ENCODE data around the gene ATP6V0A4.

The ATP6V0A4 gene

GRCh38 chr7:138656952-138657351 lies 141.0 kb downstream of the ATP6V0A4 start:
- no peak for DNase-seq
